Breast epithelium (tissue), 4 donors: ENCODE measurements around the gene SLC4A4. TPM values are rescaled to one million over a fixed set of nuclear protein-coding genes. Genes with fewer than 3 reads are reported as not detected.

Experiments used
- DNase-seq, 2 donors: peaks; one replicate each; pipeline ENCODE4 v3.0.0-alpha.2; 2019; ENCODE audit warnings: low spot score in 2 of 2
- H3K27ac ChIP-seq, 2 donors: fragments of 200-600 bp; sonication (generic) in 1 of 2; one replicate each; pipeline ENCODE4 v1.5.1; 2016 to 2019; ENCODE audit warnings: mild to moderate bottlenecking in 1 of 2
- H3K27me3 ChIP-seq, 2 donors: fragments of 200-600 bp; sonication (generic) in 1 of 2; one replicate each; pipeline versions ENCODE4 v1.5.1 to v1.6.0; 2017 to 2019; ENCODE audit warnings: control low read depth in 1 of 2, mild to moderate bottlenecking in 1 of 2
- H3K36me3 ChIP-seq: fragments of 200-600 bp; one replicate; pipeline ENCODE4 v1.5.1; 2019
- H3K4me1 ChIP-seq, 2 donors: fragments of 200-600 bp; sonication (generic); one replicate each; pipeline ENCODE4 v1.5.1; 2016 to 2019; ENCODE audit warnings: control low read depth in 1 of 2
- H3K4me3 ChIP-seq, 3 donors: fragments of 200-600 bp; sonication (generic); 1 replicate in 2 of 3; 2 replicates in 1 of 3; pipeline ENCODE4 v1.5.1; 2016 to 2019; ENCODE audit warnings: mild to moderate bottlenecking in 3 of 3, moderate library complexity in 2 of 3
- H3K9me3 ChIP-seq, 2 donors: fragments of 200-600 bp; sonication (generic) in 1 of 2; one replicate each; pipeline ENCODE4 v1.5.1; 2016 to 2019; ENCODE audit warnings: control low read depth in 1 of 2
- POLR2A ChIP-seq: fragments of 450-650 bp; IDR thresholded peaks from one replicate; pipeline ENCODE4 v1.6.1; 2016; ENCODE audit warnings: antibody characterized with exemption, mild to moderate bottlenecking, moderate library complexity
- POLR2AphosphoS5 ChIP-seq, 3 donors: sonication (generic); formaldehyde crosslinking; IDR thresholded peaks; one replicate each; pipeline ENCODE4 v1.6.1; 2017; ENCODE audit warnings: antibody characterized with exemption in 3 of 3
- intact Hi-C: fragments of 100-400 bp; cut with DNase I; formaldehyde crosslinking; loops from one replicate; pipeline ENCODE4 v1.15.1; 2023; ENCODE audit warnings: low total_unique reads
- total RNA-seq, 3 donors: library from RNA; depleted of rRNA; stranded (reverse); fragments of >200 nt; gene quantifications; one replicate each; pipeline ENCODE4 v1.1.0, GENCODE V29; 2016
- TF ChIP-seq, protein P1 (sequence below), 3 donors: fragments of 450-650 bp; IDR thresholded peaks; one replicate each; pipeline ENCODE4 v1.5.1; 2016 to 2017; ENCODE audit warnings: antibody characterized with exemption in 3 of 3, mild to moderate bottlenecking in 3 of 3, moderate library complexity in 3 of 3

SLC4A4 gene
- total RNA-seq, 3 donors from 2014 or later: 1.3 to 6.7 (median 1.4) TPM

GRCh38 chr4:71592793-71593192 is 254.0 kb downstream of the SLC4A4 start:
- intact Hi-C loops: no loop called here
- no peak overlapping the region for H3K4me3 ChIP-seq
- TF ChIP-seq, protein P1, sequence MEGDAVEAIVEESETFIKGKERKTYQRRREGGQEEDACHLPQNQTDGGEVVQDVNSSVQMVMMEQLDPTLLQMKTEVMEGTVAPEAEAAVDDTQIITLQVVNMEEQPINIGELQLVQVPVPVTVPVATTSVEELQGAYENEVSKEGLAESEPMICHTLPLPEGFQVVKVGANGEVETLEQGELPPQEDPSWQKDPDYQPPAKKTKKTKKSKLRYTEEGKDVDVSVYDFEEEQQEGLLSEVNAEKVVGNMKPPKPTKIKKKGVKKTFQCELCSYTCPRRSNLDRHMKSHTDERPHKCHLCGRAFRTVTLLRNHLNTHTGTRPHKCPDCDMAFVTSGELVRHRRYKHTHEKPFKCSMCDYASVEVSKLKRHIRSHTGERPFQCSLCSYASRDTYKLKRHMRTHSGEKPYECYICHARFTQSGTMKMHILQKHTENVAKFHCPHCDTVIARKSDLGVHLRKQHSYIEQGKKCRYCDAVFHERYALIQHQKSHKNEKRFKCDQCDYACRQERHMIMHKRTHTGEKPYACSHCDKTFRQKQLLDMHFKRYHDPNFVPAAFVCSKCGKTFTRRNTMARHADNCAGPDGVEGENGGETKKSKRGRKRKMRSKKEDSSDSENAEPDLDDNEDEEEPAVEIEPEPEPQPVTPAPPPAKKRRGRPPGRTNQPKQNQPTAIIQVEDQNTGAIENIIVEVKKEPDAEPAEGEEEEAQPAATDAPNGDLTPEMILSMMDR (IDR thresholded peaks at IDR 0.05): no peak

GRCh38 chr4:71593311-71593710 is 254.5 kb downstream of the SLC4A4 start:
- H3K9me3 ChIP-seq: no peaks in the 10 kb centered on the region
- H3K36me3 ChIP-seq: no peaks in the 10 kb centered on the region
- intact Hi-C loops: no loop called here
- H3K4me3 ChIP-seq: no peak overlapping the region
- no peaks in the 10 kb centered on the region for H3K27me3 ChIP-seq
- DNase-seq: no peak
- H3K4me1 ChIP-seq: no peaks in the 10 kb centered on the region
- no peak overlapping the region for H3K27ac ChIP-seq
- TF ChIP-seq, protein P1 (IDR thresholded peaks at IDR 0.05): no peak
- no peak for TF ChIP-seq POLR2A

More at GRCh38 chr4:71592793-71593192, 254.0 kb downstream of the SLC4A4 start:
- no peak for DNase-seq
- Histone ChIP-seq H3K4me1 (no peaks in the 10 kb centered on the region), H3K9me3 (no peaks in the 10 kb centered on the region), H3K27ac (no peak overlapping the region), H3K36me3 (no peaks in the 10 kb centered on the region), H3K27me3 (no peaks in the 10 kb centered on the region)

GRCh38 chr4:71595576-71596108 is 256.8 kb downstream of the SLC4A4 start:
- H3K27me3 ChIP-seq: no peaks in the 10 kb centered on the region
- H3K27ac ChIP-seq: no peak overlapping the region
- intact Hi-C loops: no loop called here
- no peaks in the 10 kb centered on the region for H3K4me1 ChIP-seq
- TF ChIP-seq POLR2AphosphoS5 (IDR thresholded peaks at IDR 0.05) (no peak), POLR2A (no peak)
- TF ChIP-seq, protein P1 (IDR thresholded peaks at IDR 0.05): no peak
- H3K36me3 ChIP-seq: no peaks in the 10 kb centered on the region
- H3K9me3 ChIP-seq: no peaks in the 10 kb centered on the region
- no peak overlapping the region for H3K4me3 ChIP-seq
- DNase-seq: no peak

GRCh38 chr4:71599578-71599977 is 260.8 kb downstream of the SLC4A4 start:
- Histone ChIP-seq H3K9me3 (no peaks in the 10 kb centered on the region), H3K4me3 (no peak overlapping the region), H3K4me1 (no peaks in the 10 kb centered on the region), H3K27ac (no peak overlapping the region), H3K36me3 (no peaks in the 10 kb centered on the region), H3K27me3 (no peaks in the 10 kb centered on the region)
- intact Hi-C loops: no loop called here
- TF ChIP-seq POLR2A (no peak), POLR2AphosphoS5 (IDR thresholded peaks at IDR 0.05) (no peak)
- TF ChIP-seq, protein P1 (IDR thresholded peaks at IDR 0.05): no peak
- DNase-seq: no peak

- Histone ChIP-seq H3K4me3 (no peak overlapping the region), H3K4me1 (no peaks in the 10 kb centered on the region), H3K36me3 (no peaks in the 10 kb centered on the region), H3K27me3 (no peaks in the 10 kb centered on the region), H3K9me3 (no peaks in the 10 kb centered on the region), H3K27ac (no peak overlapping the region)
- DNase-seq: no peak
- TF ChIP-seq, protein P1 (IDR thresholded peaks at IDR 0.05): no peak
- TF ChIP-seq POLR2AphosphoS5 (IDR thresholded peaks at IDR 0.05): no peak
- TF ChIP-seq POLR2A: no peak
- intact Hi-C loops: no loop called here
These were observed 263.6 kb downstream of the SLC4A4 start for GRCh38 chr4:71602289-71602900.
